KMS-11 (cell line): ENCODE results near the gene PNKP.

Experiments used
- H2AFZ ChIP-seq: fragments of 200-600 bp; sonication (generic); 2 replicates; pipeline ENCODE4 v1.6.1; 2016; ENCODE audit warnings: antibody characterized with exemption, mixed run types, low read depth
- H3K27ac ChIP-seq: fragments of 200-600 bp; sonication (generic); 2 replicates; pipeline ENCODE4 v1.6.1; 2016; ENCODE audit warnings: mild to moderate bottlenecking, mixed run types
- H3K27me3 ChIP-seq: fragments of 200-600 bp; sonication (generic); 2 replicates; pipeline ENCODE4 v1.6.1; 2017; ENCODE audit warnings: mild to moderate bottlenecking, low read depth, mixed run types, moderate library complexity; ENCODE audit not compliant: insufficient read depth
- H3K36me3 ChIP-seq: fragments of 200-600 bp; sonication (generic); 2 replicates; pipeline ENCODE4 v1.6.1; 2017; ENCODE audit warnings: mild to moderate bottlenecking, mixed run types; ENCODE audit not compliant: insufficient read depth
- H3K4me1 ChIP-seq: fragments of 200-600 bp; sonication (generic); 2 replicates; pipeline ENCODE4 v1.6.1; 2016; ENCODE audit warnings: mild to moderate bottlenecking, low read depth, mixed run types; ENCODE audit not compliant: poor library complexity, severe bottlenecking
- H3K4me2 ChIP-seq: fragments of 200-600 bp; sonication (generic); 2 replicates; pipeline ENCODE4 v1.7.0; 2016; ENCODE audit warnings: mild to moderate bottlenecking, mixed run types
- H3K4me3 ChIP-seq: fragments of 200-600 bp; sonication (generic); IDR thresholded peaks from 2 replicates; pipeline ENCODE4 v1.6.1; 2017; ENCODE audit warnings: low read depth, low read length, mixed read lengths; ENCODE audit not compliant: insufficient read depth
- H3K79me2 ChIP-seq: fragments of 200-600 bp; sonication (generic); 2 replicates; pipeline ENCODE4 v1.6.1; 2016; ENCODE audit warnings: low read depth, mixed run types; ENCODE audit not compliant: insufficient read depth
- H3K9ac ChIP-seq: fragments of 200-600 bp; sonication (generic); 2 replicates; pipeline ENCODE4 v1.6.1; 2016; ENCODE audit warnings: mild to moderate bottlenecking, mixed run types
- H4K20me1 ChIP-seq: fragments of 200-600 bp; sonication (generic); 2 replicates; pipeline ENCODE4 v1.6.1; 2016; ENCODE audit warnings: mild to moderate bottlenecking, mixed run types; ENCODE audit not compliant: insufficient read depth
- CTCF ChIP-seq: fragments of 200-600 bp; sonication (generic); conservative IDR thresholded peaks from 2 replicates; pipeline ENCODE4 v1.6.1; 2017; ENCODE audit warnings: low read depth, mild to moderate bottlenecking, antibody characterized with exemption, low read length, moderate library complexity, mixed read lengths

Gene PNKP

GRCh38 chr19:49884109-49884508 is 16.7 kb upstream of the PNKP start:
- no peaks in the 10 kb centered on the region for H4K20me1 ChIP-seq
- H3K27me3 ChIP-seq, result no peaks in the 10 kb centered on the region
- H3K4me2 ChIP-seq, result no peak overlapping the region
- no peak for TF ChIP-seq CTCF
- H3K4me1 ChIP-seq, result peaks cover 11% of the 10 kb centered on the region
- H2AFZ ChIP-seq, result no peak overlapping the region
- no peak overlapping the region for H3K4me3 ChIP-seq
- no peak overlapping the region for H3K27ac ChIP-seq
- no peaks in the 10 kb centered on the region; the same call in 1 of the 2 replicates for H3K36me3 ChIP-seq
- no peaks in the 10 kb centered on the region for H3K79me2 ChIP-seq
- H3K9ac ChIP-seq, result no peak overlapping the region

GRCh38 chr19:49883094-49883493 is 15.7 kb upstream of the PNKP start:
- no peak overlapping the region for H3K27ac ChIP-seq
- no peak for TF ChIP-seq CTCF
- no peaks in the 10 kb centered on the region for H3K27me3 ChIP-seq
- H3K4me3 ChIP-seq, result no peak overlapping the region
- H3K36me3 ChIP-seq, result no peaks in the 10 kb centered on the region; the same call in 1 of the 2 replicates
- peaks cover 19% of the 10 kb centered on the region for H3K4me1 ChIP-seq
- H3K9ac ChIP-seq, result no peak overlapping the region
- H2AFZ ChIP-seq, result no peak overlapping the region
- no peaks in the 10 kb centered on the region for H4K20me1 ChIP-seq
- no peaks in the 10 kb centered on the region for H3K79me2 ChIP-seq
- no peak overlapping the region for H3K4me2 ChIP-seq

- Histone ChIP-seq H3K27me3 (no peaks in the 10 kb centered on the region), H2AFZ (no peak overlapping the region), H3K36me3 (no peaks in the 10 kb centered on the region; the same call in 1 of the 2 replicates), H3K9ac (no peak overlapping the region), H3K4me3 (no peak overlapping the region), H3K27ac (no peak overlapping the region), H3K79me2 (no peaks in the 10 kb centered on the region), H3K4me2 (no peak overlapping the region), H4K20me1 (no peaks in the 10 kb centered on the region), H3K4me1 (peaks cover 19% of the 10 kb centered on the region)
- no peak for TF ChIP-seq CTCF
Measured at GRCh38 chr19:49882643-49883042, 15.3 kb upstream of the PNKP start.

- no peaks in the 10 kb centered on the region for H3K27me3 ChIP-seq
- no peak overlapping the region for H2AFZ ChIP-seq
- H3K36me3 ChIP-seq, result no peaks in the 10 kb centered on the region; the same call in 1 of the 2 replicates
- H3K27ac ChIP-seq, result no peak overlapping the region
- H3K4me1 ChIP-seq, result peaks cover 19% of the 10 kb centered on the region
- H4K20me1 ChIP-seq, result no peaks in the 10 kb centered on the region
- no peaks in the 10 kb centered on the region for H3K79me2 ChIP-seq
- no peak for TF ChIP-seq CTCF
- H3K4me2 ChIP-seq, result no peak overlapping the region
- no peak overlapping the region for H3K9ac ChIP-seq
- no peak overlapping the region for H3K4me3 ChIP-seq
Measured at GRCh38 chr19:49881672-49882394, 14.5 kb upstream of the PNKP start.
